Raji (cell line): ENCODE measurements around the gene R3HDM2.

Source experiments
- POLR2A ChIP-seq: IDR thresholded peaks from 2 replicates; pipeline ENCODE4 v1.6.1; 2011; ENCODE audit warnings: low read depth, low read length, control low read depth; ENCODE audit not compliant: insufficient read depth

The R3HDM2 gene

GRCh38 chr12:57212701-57213057 lies 218.2 kb downstream of the R3HDM2 start:
- TF ChIP-seq POLR2A = no peak

GRCh38 chr12:57211791-57212700 lies 218.8 kb downstream of the R3HDM2 start:
- no peak for TF ChIP-seq POLR2A

- no peak for TF ChIP-seq POLR2A
Observed at GRCh38 chr12:57210926-57211692, 219.7 kb downstream of the R3HDM2 start.

GRCh38 chr12:57210461-57210860 lies 220.4 kb downstream of the R3HDM2 start:
- no peak for TF ChIP-seq POLR2A

- TF ChIP-seq POLR2A = no peak
Observed at GRCh38 chr12:57209916-57210315, 220.9 kb downstream of the R3HDM2 start.

GRCh38 chr12:57208631-57209282 lies 222.1 kb downstream of the R3HDM2 start:
- TF ChIP-seq POLR2A = no peak

GRCh38 chr12:57207731-57208630 lies 222.9 kb downstream of the R3HDM2 start:
- TF ChIP-seq POLR2A = no peak

- no peak for TF ChIP-seq POLR2A
Observed at GRCh38 chr12:57205931-57206330, 224.9 kb downstream of the R3HDM2 start.

- no peak for TF ChIP-seq POLR2A
Observed at GRCh38 chr12:57205186-57205585, 225.7 kb downstream of the R3HDM2 start.

GRCh38 chr12:57204454-57204853 lies 226.4 kb downstream of the R3HDM2 start:
- TF ChIP-seq POLR2A = no peak

GRCh38 chr12:57203791-57204190 lies 227.1 kb downstream of the R3HDM2 start:
- TF ChIP-seq POLR2A = no peak
